ENCODE data around the gene MRPL43. TPM values are rescaled to one million over a fixed set of nuclear protein-coding genes. Genes with fewer than 3 reads are reported as not detected.

MRPL43 gene
- total and polyA plus RNA-seq, 2 experiments from 2014 or later, result 60.4 to 126 TPM

GRCh38 chr10:101027106-101027720, 39.9 kb upstream of the MRPL43 start:
- H3K9me2 ChIP-seq (ENCODE audit: insufficient read depth), result no peaks in the 10 kb centered on the region
- Mint-ChIP-seq H3K27me3 (ENCODE audit: insufficient read depth, low read depth, poor library complexity) (peaks cover 31% of the 10 kb centered on the region), H3K9me3 (no peaks in the 10 kb centered on the region), H3K27ac (no peak overlapping the region), H3K36me3 (ENCODE audit: low read depth) (no peaks in the 10 kb centered on the region; the same call in 2 of the 3 replicates), H3K4me1 (peaks cover 27% of the 10 kb centered on the region), H3K4me3 (no peak overlapping the region; the same call in 2 of the 3 replicates)
- ATAC-seq (no peak), DNase-seq (ENCODE audit: low spot score) (no peak)
- peaks cover 28% of the 10 kb centered on the region for H3K27me3 ChIP-seq (ENCODE audit: insufficient read depth)
- no peak overlapping the region for H2AFZ ChIP-seq
- H3K27ac ChIP-seq (ENCODE audit: low read depth), result no peak overlapping the region
- no peak overlapping the region for H3K4me2 ChIP-seq
- peaks cover 15% of the 10 kb centered on the region; the same call in 1 of the 2 replicates for H3K4me1 ChIP-seq (ENCODE audit: insufficient read depth)
- H3F3A ChIP-seq (replicated peaks; ENCODE audit: low read depth), result no peaks in the 10 kb centered on the region
- H3K79me2 ChIP-seq (replicated peaks; ENCODE audit: insufficient read depth), result no peaks in the 10 kb centered on the region
- no peaks in the 10 kb centered on the region; the same call in 1 of the 2 replicates for H4K20me1 ChIP-seq (replicated peaks; ENCODE audit: insufficient read depth)
- no peaks in the 10 kb centered on the region for H3K36me3 ChIP-seq (ENCODE audit: insufficient read depth)
- no peak overlapping the region for H3K4me3 ChIP-seq
- TF ChIP-seq STAT1 (IDR thresholded peaks at IDR 0.05; ENCODE audit: unreplicated experiment) (no peak), JUNB (IDR thresholded peaks at IDR 0.05; ENCODE audit: unreplicated experiment) (no peak), ZNF114 (CRISPR knock-in tag; IDR thresholded peaks at IDR 0.05) (no peak), ZNF331 (CRISPR knock-in tag; IDR thresholded peaks at IDR 0.05; ENCODE audit: low read depth) (no peak), ZNF462 (CRISPR knock-in tag; IDR thresholded peaks at IDR 0.05) (0 out of 2 replicates have a peak, but pooled peaks have one; percentile 11), EZH2phosphoT487 (IDR thresholded peaks at IDR 0.05; ENCODE audit: unreplicated experiment) (no peak), EZH2 (IDR thresholded peaks at IDR 0.05; ENCODE audit: low read depth, unreplicated experiment) (no peak), CTCF (conservative IDR thresholded peaks at IDR 0.05; ENCODE audit: low read depth in 2 of 2) (no peak), POLR2AphosphoS5 (IDR thresholded peaks at IDR 0.05; ENCODE audit: low read depth) (no peak)
